Measurements from ENCODE around the gene RYR3. TPM values are rescaled to one million over a fixed set of nuclear protein-coding genes. Genes with fewer than 3 reads are reported as not detected.

The RYR3 gene
- total RNA-seq, 4 donors from 2014 or later, result 0.38 to 1.8 (median 1.2) TPM

DNA sequence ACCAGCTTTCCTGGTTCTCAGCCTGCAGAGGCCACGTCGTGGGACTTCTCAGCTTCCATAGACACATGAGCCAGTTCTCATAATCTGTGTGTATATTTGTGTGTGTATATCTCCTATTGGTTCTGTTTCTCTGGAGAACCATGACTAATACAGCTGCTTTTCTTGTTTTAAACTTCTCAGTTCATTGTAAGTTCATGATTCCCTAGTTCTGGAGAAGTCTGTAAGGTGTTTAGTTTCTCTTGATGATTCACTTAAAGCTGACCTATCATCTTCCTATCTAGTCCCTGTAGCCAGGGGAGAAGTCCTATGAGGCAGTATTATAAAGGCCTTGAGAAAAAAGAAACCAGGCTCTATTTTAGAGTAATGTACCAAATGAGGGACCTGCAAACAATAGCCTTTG lies 147.7 kb downstream of the RYR3 start:
- intact Hi-C loops (cut with DNase I; ENCODE audit: low total_unique reads), result no loop called here

DNA sequence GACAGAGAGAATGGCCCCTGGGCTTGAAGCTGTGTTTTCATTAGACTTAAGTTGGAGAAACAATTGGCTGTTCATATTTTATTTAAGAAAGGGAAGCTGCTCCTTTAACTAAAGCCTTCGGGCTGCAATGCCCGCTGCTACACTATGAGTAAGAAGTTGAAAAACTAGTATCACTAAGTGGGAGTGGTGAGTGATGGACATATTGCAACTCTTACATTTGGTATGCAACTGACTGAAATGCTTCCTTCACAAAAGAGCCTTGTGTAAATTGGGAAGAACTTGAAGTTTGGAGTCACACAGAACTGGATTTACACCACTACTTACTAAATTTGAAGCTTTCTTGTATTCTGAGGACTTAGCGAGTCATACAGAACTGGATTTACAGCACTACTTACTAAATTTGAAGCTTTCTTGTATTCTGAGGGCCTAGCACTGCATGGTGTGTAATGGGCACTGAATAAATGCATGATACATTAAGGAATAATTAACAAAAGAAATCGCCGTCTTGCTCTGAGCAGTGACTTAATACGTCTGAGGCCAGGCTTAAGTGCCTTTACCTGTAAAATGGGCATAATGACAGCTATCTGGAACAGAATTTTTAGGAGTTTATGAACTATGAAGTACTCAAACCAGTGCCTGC lies 149.5 kb downstream of the RYR3 start:
- WGBS, 2 donors, result 70 to 72% methylated on average over 6 of the region's 6 CpGs
- H3K4me3 ChIP-seq (ENCODE audit: low read depth, poor library complexity, severe bottlenecking), result no peak overlapping the region
- intact Hi-C loops (cut with DNase I; ENCODE audit: low total_unique reads), result no loop called here
- DNase-seq (ENCODE audit: low spot score in 2 of 2), result no peak
- no peak for TF ChIP-seq POLR2A (IDR thresholded peaks at IDR 0.05)
- TF ChIP-seq, protein P1, sequence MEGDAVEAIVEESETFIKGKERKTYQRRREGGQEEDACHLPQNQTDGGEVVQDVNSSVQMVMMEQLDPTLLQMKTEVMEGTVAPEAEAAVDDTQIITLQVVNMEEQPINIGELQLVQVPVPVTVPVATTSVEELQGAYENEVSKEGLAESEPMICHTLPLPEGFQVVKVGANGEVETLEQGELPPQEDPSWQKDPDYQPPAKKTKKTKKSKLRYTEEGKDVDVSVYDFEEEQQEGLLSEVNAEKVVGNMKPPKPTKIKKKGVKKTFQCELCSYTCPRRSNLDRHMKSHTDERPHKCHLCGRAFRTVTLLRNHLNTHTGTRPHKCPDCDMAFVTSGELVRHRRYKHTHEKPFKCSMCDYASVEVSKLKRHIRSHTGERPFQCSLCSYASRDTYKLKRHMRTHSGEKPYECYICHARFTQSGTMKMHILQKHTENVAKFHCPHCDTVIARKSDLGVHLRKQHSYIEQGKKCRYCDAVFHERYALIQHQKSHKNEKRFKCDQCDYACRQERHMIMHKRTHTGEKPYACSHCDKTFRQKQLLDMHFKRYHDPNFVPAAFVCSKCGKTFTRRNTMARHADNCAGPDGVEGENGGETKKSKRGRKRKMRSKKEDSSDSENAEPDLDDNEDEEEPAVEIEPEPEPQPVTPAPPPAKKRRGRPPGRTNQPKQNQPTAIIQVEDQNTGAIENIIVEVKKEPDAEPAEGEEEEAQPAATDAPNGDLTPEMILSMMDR (IDR thresholded peaks at IDR 0.05), result no peak

More for the DNA sequence above, 147.7 kb downstream of the RYR3 start:
- no peak for TF ChIP-seq POLR2A (IDR thresholded peaks at IDR 0.05)
- TF ChIP-seq, protein P1 (IDR thresholded peaks at IDR 0.05), result no peak
- no peak overlapping the region for H3K4me3 ChIP-seq (ENCODE audit: low read depth, poor library complexity, severe bottlenecking)
- 66 to 87% methylated on average over 2 of the region's 2 CpGs for WGBS, 2 donors
- no peak for DNase-seq (ENCODE audit: low spot score in 2 of 2)

DNA sequence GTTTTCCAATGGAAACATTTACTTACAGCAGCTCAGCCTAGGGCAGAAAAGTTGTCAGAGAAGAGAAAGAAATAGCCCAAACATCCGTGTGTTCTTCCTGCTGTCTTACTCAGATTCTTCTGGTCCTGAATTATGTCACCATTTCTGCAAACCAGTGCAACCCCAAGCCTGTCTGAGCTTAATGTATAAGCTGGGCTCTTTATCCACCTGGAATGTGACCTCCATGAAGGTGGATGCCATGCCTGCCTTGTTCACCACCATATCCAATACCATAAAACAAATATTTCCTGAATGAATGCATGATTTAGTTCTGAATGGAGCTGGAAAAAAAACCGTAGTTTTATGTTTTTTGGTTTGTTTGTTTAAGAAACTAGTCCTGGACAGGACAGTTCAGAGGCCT lies 150.9 kb downstream of the RYR3 start:
- no peak overlapping the region for H3K4me3 ChIP-seq (ENCODE audit: low read depth, poor library complexity, severe bottlenecking)
- no peak for DNase-seq (ENCODE audit: low spot score in 2 of 2)
- intact Hi-C loops (cut with DNase I; ENCODE audit: low total_unique reads), result no loop called here
- TF ChIP-seq POLR2A (IDR thresholded peaks at IDR 0.05), result no peak
- TF ChIP-seq, protein P1 (IDR thresholded peaks at IDR 0.05), result no peak
- WGBS, 2 donors, result 75 to 82% methylated on average over 2 of the region's 2 CpGs

DNA sequence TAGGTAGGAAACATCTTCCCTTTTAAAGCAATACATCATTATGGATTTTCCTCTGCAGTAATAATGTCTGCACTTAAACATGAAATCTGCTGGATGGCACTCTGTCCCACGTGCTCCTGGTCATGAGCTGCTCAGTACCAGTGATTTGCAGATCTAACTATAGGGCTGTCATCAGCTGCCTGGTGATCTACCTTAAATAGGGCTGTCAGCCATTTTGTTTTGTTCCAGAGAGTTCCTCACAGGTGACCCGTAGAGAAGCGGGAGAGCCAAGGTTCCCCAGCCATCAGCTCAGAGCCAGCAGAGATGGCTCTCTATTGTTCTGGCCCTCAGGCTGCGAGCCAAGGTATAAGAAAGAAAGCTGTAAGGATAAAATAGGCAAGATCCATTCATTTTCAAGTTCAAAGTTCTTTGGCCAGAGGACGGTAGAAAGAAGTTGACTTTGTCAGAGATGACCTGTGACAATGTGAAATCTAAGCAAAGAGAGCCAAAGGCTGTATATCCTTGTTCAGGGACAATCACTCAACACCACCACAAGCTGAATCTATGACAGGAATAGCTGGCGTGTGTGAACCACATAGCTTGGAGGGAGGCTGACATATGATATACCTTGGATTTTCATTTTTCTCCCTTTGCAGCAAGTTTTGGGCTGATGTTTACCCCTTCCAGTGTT lies 156.5 kb downstream of the RYR3 start:
- no peak for TF ChIP-seq POLR2A (IDR thresholded peaks at IDR 0.05)
- TF ChIP-seq, protein P1 (IDR thresholded peaks at IDR 0.05), result no peak
- no peak overlapping the region for H3K4me3 ChIP-seq (ENCODE audit: low read depth, poor library complexity, severe bottlenecking)
- intact Hi-C loops (cut with DNase I; ENCODE audit: low total_unique reads), result no loop called here
- no peak for DNase-seq (ENCODE audit: low spot score in 2 of 2)
- 79 to 90% methylated on average over 6 of the region's 6 CpGs for whole genome bisulfite sequencing, 2 donors

DNA sequence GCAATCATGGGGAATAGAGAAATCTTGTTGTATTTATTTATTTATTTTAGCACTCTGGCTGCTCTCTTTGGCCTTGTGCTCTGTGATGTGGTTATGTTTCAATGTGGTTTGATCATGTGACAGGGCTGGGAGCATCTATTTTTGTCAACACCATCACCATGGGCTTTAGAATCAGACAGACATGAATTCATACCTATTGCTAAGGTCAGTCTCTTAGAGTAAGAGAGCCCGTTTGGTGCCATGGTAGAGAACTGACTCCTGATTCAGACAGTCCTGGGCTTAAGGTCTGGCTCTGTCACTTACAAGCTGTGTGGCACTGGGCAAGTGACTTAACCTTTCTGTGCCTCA lies 157.0 kb downstream of the RYR3 start:
- TF ChIP-seq POLR2A (IDR thresholded peaks at IDR 0.05), result no peak
- TF ChIP-seq, protein P1 (IDR thresholded peaks at IDR 0.05), result no peak
- 71 to 93% methylated on average over 1 of the region's 1 CpG for WGBS, 2 donors
- no peak overlapping the region for H3K4me3 ChIP-seq (ENCODE audit: low read depth, poor library complexity, severe bottlenecking)
- intact Hi-C loops (cut with DNase I; ENCODE audit: low total_unique reads), result no loop called here
- no peak for DNase-seq (ENCODE audit: low spot score in 2 of 2)

Measured in lower leg skin (tissue), 4 donors.